Stomach smooth muscle (tissue), 2 donors: Measurements from ENCODE around the gene FAM240B.

Source experiments
- H3K27ac ChIP-seq: one replicate; pipeline ENCODE4 v1.7.0; 2013; ENCODE audit warnings: mild to moderate bottlenecking, low read length, inconsistent platforms
- H3K27me3 ChIP-seq, 2 donors: one replicate each; pipeline ENCODE4 v1.7.0; 2013; ENCODE audit warnings: low read length in 2 of 2; ENCODE audit not compliant: insufficient read depth in 2 of 2, control insufficient read depth in 1 of 2
- H3K36me3 ChIP-seq, 2 donors: one replicate each; pipeline ENCODE4 v1.7.0; 2013; ENCODE audit warnings: low read length in 2 of 2; ENCODE audit not compliant: control insufficient read depth in 2 of 2, insufficient read depth in 2 of 2
- H3K4me1 ChIP-seq: one replicate; pipeline ENCODE4 v1.7.0; 2013; ENCODE audit warnings: low read length; ENCODE audit not compliant: control insufficient read depth, insufficient read depth
- H3K4me3 ChIP-seq, 2 donors: one replicate each; pipeline ENCODE4 v1.7.0; 2013; ENCODE audit warnings: low read length in 2 of 2
- H3K9ac ChIP-seq, 2 donors: one replicate each; pipeline ENCODE4 v1.7.0; 2013; ENCODE audit warnings: low read length in 2 of 2, mild to moderate bottlenecking in 1 of 2
- H3K9me3 ChIP-seq, 2 donors: one replicate each; pipeline ENCODE4 v1.7.0; 2013; ENCODE audit warnings: low read length in 2 of 2; ENCODE audit not compliant: control insufficient read depth in 2 of 2
- donor health status: healthy.
- donor health status: Pancreatic carcinoma.

The FAM240B gene

DNA sequence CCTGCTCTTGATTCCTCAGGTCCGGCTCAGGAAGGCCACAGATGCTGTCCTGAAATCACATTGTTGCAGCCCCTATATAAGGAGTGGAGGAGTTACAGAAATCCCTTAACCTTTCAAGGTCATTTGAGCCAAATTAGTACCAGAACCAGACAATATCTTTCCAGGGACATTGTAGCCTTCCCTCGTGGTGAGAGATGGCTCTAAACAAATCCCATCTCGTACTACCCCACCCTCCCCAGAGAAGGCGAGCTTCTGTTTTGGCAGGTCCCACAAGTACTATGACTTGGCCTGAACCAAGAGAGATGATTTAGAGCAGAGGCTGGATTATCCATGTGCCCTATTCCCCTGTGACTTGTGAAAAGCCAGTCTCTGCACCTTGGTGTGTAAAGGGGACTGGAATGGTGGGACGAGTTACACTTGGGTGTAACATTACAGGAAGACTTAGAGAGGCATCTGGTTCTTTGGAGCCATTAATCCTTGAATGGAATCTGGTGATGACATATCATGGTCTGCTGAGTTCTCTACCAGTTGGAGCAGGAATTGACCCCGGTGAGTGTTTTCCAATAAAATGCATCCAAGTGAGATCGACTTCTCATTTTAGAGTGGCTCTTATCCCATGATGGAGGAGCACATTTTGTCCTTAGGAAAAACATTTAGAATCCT, at the start of gene FAM240B:
Gene FAM240B, minus strand, starts transcription at position 51 of the 663 bp plus-strand sequence. CDS start 16,134 bp downstream, outside the sequence.
- no peaks in the 10 kb centered on the region for H3K4me1 ChIP-seq
- H3K27me3 ChIP-seq, result no peaks in the 10 kb centered on the region
- no peak within 1 kb of the TSS for H3K27ac ChIP-seq
- H3K9ac ChIP-seq, result no peak within 1 kb of the TSS
- no peaks in the 10 kb centered on the region for H3K9me3 ChIP-seq
- no peaks in the 10 kb centered on the region for H3K36me3 ChIP-seq
- H3K4me3 ChIP-seq, result no peak within 1 kb of the TSS

GRCh38 chr9:38768351-38768761, 48.4 kb upstream of the FAM240B start:
- Histone ChIP-seq H3K4me3 (no peak overlapping the region), H3K9ac (no peak overlapping the region), H3K27ac (no peak overlapping the region), H3K4me1 (no peaks in the 10 kb centered on the region), H3K27me3 (no peaks in the 10 kb centered on the region), H3K36me3 (no peaks in the 10 kb centered on the region), H3K9me3 (peaks cover 0 to 5% of the 10 kb centered on the region in 2 donors)

DNA sequence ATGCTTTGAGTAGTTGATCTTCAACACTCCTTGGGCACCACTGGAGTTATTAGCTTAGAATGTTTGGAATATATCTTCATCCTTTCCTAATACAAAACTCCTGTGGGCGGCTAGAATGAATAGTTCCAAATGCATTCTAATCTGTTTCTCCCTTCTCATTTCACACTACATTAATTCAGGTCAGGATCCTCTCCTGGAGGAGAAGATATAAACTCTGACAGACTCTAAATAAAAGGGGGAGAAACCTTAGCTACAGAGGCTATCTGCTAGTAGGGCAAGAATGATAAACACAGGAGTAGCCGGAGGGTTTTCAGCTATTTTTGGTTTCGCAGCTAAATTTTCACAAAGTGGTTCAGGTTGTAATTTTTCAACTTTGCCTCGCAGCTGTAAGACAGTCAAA, 45.2 kb upstream of the FAM240B start:
- Histone ChIP-seq H3K9me3 (peaks cover 0 to 5% of the 10 kb centered on the region in 2 donors), H3K4me3 (no peak overlapping the region), H3K27ac (no peak overlapping the region), H3K27me3 (no peaks in the 10 kb centered on the region), H3K36me3 (no peaks in the 10 kb centered on the region), H3K9ac (no peak overlapping the region), H3K4me1 (no peaks in the 10 kb centered on the region)

DNA sequence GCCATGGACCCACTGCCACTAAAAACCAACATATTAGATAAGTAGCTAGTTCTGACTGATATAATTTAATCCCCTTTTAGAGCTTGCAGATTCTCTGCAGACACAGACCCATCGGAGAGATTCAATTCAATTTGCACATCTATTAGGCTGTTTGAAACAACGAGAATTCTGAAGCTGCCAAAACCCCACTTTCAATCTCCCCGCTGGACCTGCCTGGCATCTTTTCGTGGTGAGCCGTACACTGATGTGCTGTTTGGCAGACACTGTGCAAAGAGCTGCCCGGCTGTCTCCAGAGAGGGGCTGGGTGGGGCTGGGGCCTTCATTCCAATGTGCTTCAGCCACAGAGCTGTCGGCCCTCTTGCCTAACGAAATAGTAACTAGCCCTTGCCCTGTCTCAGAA, 42.1 kb upstream of the FAM240B start:
- no peaks in the 10 kb centered on the region for H3K36me3 ChIP-seq
- no peaks in the 10 kb centered on the region for H3K27me3 ChIP-seq
- H3K9me3 ChIP-seq, result no peaks in the 10 kb centered on the region
- no peak overlapping the region for H3K4me3 ChIP-seq
- no peak overlapping the region for H3K9ac ChIP-seq
- no peak overlapping the region for H3K27ac ChIP-seq
- no peaks in the 10 kb centered on the region for H3K4me1 ChIP-seq

GRCh38 chr9:38761339-38761738, 41.4 kb upstream of the FAM240B start:
- Histone ChIP-seq H3K4me3 (no peak overlapping the region), H3K36me3 (no peaks in the 10 kb centered on the region), H3K9me3 (no peaks in the 10 kb centered on the region), H3K4me1 (no peaks in the 10 kb centered on the region), H3K9ac (no peak overlapping the region), H3K27me3 (no peaks in the 10 kb centered on the region), H3K27ac (no peak overlapping the region)

GRCh38 chr9:38756702-38757101, 36.8 kb upstream of the FAM240B start:
- Histone ChIP-seq H3K4me3 (no peak overlapping the region), H3K27me3 (peaks cover 0 to 3% of the 10 kb centered on the region in 2 donors), H3K4me1 (no peaks in the 10 kb centered on the region), H3K9me3 (no peaks in the 10 kb centered on the region), H3K36me3 (no peaks in the 10 kb centered on the region), H3K27ac (no peak overlapping the region), H3K9ac (no peak overlapping the region)

- no peaks in the 10 kb centered on the region for H3K36me3 ChIP-seq
- H3K27ac ChIP-seq, result no peak overlapping the region
- no peaks in the 10 kb centered on the region for H3K27me3 ChIP-seq
- no peaks in the 10 kb centered on the region for H3K9me3 ChIP-seq
- no peak overlapping the region for H3K9ac ChIP-seq
- no peaks in the 10 kb centered on the region for H3K4me1 ChIP-seq
- no peak overlapping the region for H3K4me3 ChIP-seq
Observed at GRCh38 chr9:38747941-38748340, 28.0 kb upstream of the FAM240B start.

GRCh38 chr9:38747067-38747466, 27.1 kb upstream of the FAM240B start:
- H3K36me3 ChIP-seq, result no peaks in the 10 kb centered on the region
- H3K9me3 ChIP-seq, result no peaks in the 10 kb centered on the region
- no peaks in the 10 kb centered on the region for H3K27me3 ChIP-seq
- H3K4me1 ChIP-seq, result no peaks in the 10 kb centered on the region
- H3K27ac ChIP-seq, result no peak overlapping the region
- no peak overlapping the region for H3K4me3 ChIP-seq
- no peak overlapping the region for H3K9ac ChIP-seq

DNA sequence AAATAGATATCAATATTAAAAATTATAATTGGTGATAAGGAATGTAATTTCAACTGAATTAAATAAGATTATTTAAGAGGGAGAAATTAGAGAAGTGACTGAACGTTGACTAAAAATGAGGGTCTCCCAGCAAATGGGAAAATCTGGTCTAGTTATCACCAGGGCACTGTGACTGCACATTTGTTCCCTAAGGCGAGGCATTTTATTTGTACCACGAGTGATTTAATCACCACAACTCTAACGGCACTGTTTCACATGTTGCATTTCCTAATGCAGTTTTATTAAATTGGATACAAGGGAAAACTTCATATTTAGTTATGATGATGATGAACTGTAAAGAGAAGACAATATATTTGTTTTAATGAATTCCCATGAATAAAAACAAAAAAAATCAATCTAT, 26.4 kb upstream of the FAM240B start:
- Histone ChIP-seq H3K9ac (no peak overlapping the region), H3K4me1 (no peaks in the 10 kb centered on the region), H3K27me3 (no peaks in the 10 kb centered on the region), H3K4me3 (no peak overlapping the region), H3K9me3 (no peaks in the 10 kb centered on the region), H3K27ac (no peak overlapping the region), H3K36me3 (no peaks in the 10 kb centered on the region)

DNA sequence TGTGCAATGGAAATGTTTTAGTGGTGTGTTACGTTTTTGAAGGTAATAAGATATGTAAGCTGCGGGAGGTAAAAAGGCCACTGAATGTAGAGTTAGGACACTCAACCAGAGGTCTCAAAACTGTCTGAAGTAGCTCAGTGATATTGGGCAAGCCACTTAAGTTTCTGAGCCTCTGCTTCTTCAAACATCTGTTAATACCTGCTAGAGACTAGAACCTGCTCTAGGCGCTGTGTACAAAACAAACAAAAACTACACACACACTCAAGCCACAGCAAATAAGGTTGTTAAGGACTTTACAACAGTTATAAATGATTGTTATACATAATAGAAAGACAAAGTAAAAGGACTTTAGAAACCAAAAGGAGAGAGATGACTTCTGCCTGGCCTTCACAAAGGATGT, 24.6 kb upstream of the FAM240B start:
- Histone ChIP-seq H3K36me3 (no peaks in the 10 kb centered on the region), H3K9me3 (no peaks in the 10 kb centered on the region), H3K4me3 (no peak overlapping the region), H3K9ac (no peak overlapping the region), H3K27ac (no peak overlapping the region), H3K27me3 (no peaks in the 10 kb centered on the region), H3K4me1 (no peaks in the 10 kb centered on the region)

- Histone ChIP-seq H3K9me3 (no peaks in the 10 kb centered on the region), H3K36me3 (no peaks in the 10 kb centered on the region), H3K27me3 (peaks cover 0 to 2% of the 10 kb centered on the region in 2 donors), H3K4me3 (no peak overlapping the region), H3K4me1 (no peaks in the 10 kb centered on the region), H3K27ac (no peak overlapping the region), H3K9ac (no peak overlapping the region)
Observed at GRCh38 chr9:38737246-38737645, 17.3 kb upstream of the FAM240B start.
